HCT116 (cell line): ENCODE measurements around the gene AOPEP. TPM values are rescaled to one million over a fixed set of nuclear protein-coding genes. Genes with fewer than 3 reads are reported as not detected.

Source experiments
- ELF1 ChIP-seq: IDR thresholded peaks from 2 replicates; pipeline ENCODE4 v1.6.1; 2012; ENCODE audit warnings: low read depth, borderline replicate concordance
- EZH2 ChIP-seq: fragments of 200-600 bp; sonication (generic); IDR thresholded peaks from 2 replicates; pipeline ENCODE4 v1.6.1; 2017; ENCODE audit warnings: antibody characterized with exemption, mixed run types
- EZH2phosphoT487 ChIP-seq: fragments of 200-600 bp; IDR thresholded peaks from 2 replicates; pipeline ENCODE4 v1.6.1; 2018; ENCODE audit warnings: antibody characterized with exemption, borderline replicate concordance
- JUND ChIP-seq: IDR thresholded peaks from 2 replicates; pipeline ENCODE4 v1.6.1; 2012
- MAX ChIP-seq: IDR thresholded peaks from 2 replicates; pipeline ENCODE4 v1.6.1; 2012
- POLR2AphosphoS5 ChIP-seq: IDR thresholded peaks from 2 replicates; pipeline ENCODE4 v1.6.1; 2011; ENCODE audit warnings: mild to moderate bottlenecking, low read depth, low read length, moderate library complexity
- SIN3A ChIP-seq: IDR thresholded peaks from 2 replicates; pipeline ENCODE4 v1.6.1; 2012; ENCODE audit warnings: low read depth
- SP1 ChIP-seq: IDR thresholded peaks from 2 replicates; pipeline ENCODE4 v1.6.1; 2012; ENCODE audit warnings: low read depth
- SRF ChIP-seq: IDR thresholded peaks from 2 replicates; pipeline ENCODE4 v1.6.1; 2012; ENCODE audit warnings: low read depth
- ZNF274 ChIP-seq: fragments of 200-500 bp; sonication (Bioruptor generic); IDR thresholded peaks from 2 replicates; pipeline ENCODE4 v1.6.1; 2014; ENCODE audit warnings: mild to moderate bottlenecking, low read depth, low read length, inconsistent platforms
- total RNA-seq: library from RNA; stranded (reverse); gene quantifications from one replicate; pipeline ENCODE4 v1.2.1, GENCODE V29; 2021; ENCODE audit not compliant: unreplicated experiment
- TF ChIP-seq, protein P1 (sequence below): IDR thresholded peaks from 2 replicates; pipeline ENCODE4 v1.6.1; 2012; ENCODE audit warnings: low read depth
- TF ChIP-seq, protein P2 (sequence below): IDR thresholded peaks from 2 replicates; pipeline ENCODE4 v1.6.1; 2012
- TF ChIP-seq, protein P3 (sequence below), 3 experiments: fragments of 200-600 bp in 1 of 3; sonication (generic) in 1 of 3; IDR thresholded peaks in 2 of 3; conservative IDR thresholded peaks in 1 of 3; 2 replicates each; pipeline ENCODE4 v1.5.1; 2012 to 2017; ENCODE audit warnings: low read depth in 2 of 3, low read length in 2 of 3, antibody characterized with exemption in 1 of 3, borderline replicate concordance in 1 of 3, control low read depth in 1 of 3, mild to moderate bottlenecking in 1 of 3, mixed read lengths in 1 of 3, mixed run types in 1 of 3, moderate library complexity in 1 of 3; ENCODE audit not compliant: insufficient read depth in 1 of 3

Gene AOPEP
- total RNA-seq, 1 experiment from 2014 or later, result 15.1 TPM

DNA sequence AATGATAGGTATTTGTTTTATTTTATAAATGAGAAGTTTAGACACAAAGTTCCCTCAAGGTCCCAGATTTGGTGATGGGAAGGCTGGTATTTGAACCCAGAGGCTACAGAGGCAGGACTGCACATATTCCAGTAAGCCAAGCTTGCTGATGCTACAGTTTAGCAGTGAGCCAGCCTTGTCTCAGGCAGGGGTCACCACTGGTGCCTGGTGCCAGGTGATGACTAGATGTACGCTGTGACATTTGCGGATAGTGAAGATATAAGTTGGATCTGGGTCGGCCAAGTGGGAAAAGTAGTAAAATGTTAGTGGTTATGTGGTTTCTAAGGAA, 143.9 kb downstream of the AOPEP start (continued):
- TF ChIP-seq, protein P1, sequence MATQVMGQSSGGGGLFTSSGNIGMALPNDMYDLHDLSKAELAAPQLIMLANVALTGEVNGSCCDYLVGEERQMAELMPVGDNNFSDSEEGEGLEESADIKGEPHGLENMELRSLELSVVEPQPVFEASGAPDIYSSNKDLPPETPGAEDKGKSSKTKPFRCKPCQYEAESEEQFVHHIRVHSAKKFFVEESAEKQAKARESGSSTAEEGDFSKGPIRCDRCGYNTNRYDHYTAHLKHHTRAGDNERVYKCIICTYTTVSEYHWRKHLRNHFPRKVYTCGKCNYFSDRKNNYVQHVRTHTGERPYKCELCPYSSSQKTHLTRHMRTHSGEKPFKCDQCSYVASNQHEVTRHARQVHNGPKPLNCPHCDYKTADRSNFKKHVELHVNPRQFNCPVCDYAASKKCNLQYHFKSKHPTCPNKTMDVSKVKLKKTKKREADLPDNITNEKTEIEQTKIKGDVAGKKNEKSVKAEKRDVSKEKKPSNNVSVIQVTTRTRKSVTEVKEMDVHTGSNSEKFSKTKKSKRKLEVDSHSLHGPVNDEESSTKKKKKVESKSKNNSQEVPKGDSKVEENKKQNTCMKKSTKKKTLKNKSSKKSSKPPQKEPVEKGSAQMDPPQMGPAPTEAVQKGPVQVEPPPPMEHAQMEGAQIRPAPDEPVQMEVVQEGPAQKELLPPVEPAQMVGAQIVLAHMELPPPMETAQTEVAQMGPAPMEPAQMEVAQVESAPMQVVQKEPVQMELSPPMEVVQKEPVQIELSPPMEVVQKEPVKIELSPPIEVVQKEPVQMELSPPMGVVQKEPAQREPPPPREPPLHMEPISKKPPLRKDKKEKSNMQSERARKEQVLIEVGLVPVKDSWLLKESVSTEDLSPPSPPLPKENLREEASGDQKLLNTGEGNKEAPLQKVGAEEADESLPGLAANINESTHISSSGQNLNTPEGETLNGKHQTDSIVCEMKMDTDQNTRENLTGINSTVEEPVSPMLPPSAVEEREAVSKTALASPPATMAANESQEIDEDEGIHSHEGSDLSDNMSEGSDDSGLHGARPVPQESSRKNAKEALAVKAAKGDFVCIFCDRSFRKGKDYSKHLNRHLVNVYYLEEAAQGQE, result no peak
- TF ChIP-seq SRF (no peak), MAX (no peak), ELF1 (no peak), ZNF274 (no peak), SIN3A (no peak), JUND (no peak), POLR2AphosphoS5 (no peak), EZH2phosphoT487 (no peak), EZH2 (no peak), SP1 (no peak)
- TF ChIP-seq, protein P2, sequence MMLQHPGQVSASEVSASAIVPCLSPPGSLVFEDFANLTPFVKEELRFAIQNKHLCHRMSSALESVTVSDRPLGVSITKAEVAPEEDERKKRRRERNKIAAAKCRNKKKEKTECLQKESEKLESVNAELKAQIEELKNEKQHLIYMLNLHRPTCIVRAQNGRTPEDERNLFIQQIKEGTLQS, result no peak
- TF ChIP-seq, protein P3, sequence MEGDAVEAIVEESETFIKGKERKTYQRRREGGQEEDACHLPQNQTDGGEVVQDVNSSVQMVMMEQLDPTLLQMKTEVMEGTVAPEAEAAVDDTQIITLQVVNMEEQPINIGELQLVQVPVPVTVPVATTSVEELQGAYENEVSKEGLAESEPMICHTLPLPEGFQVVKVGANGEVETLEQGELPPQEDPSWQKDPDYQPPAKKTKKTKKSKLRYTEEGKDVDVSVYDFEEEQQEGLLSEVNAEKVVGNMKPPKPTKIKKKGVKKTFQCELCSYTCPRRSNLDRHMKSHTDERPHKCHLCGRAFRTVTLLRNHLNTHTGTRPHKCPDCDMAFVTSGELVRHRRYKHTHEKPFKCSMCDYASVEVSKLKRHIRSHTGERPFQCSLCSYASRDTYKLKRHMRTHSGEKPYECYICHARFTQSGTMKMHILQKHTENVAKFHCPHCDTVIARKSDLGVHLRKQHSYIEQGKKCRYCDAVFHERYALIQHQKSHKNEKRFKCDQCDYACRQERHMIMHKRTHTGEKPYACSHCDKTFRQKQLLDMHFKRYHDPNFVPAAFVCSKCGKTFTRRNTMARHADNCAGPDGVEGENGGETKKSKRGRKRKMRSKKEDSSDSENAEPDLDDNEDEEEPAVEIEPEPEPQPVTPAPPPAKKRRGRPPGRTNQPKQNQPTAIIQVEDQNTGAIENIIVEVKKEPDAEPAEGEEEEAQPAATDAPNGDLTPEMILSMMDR (IDR thresholded peaks at IDR 0.05 in 2 of 3, conservative IDR thresholded peaks at IDR 0.05 in 1 of 3; ENCODE audit: borderline replicate concordance in 1 of 3, insufficient read depth in 1 of 3, low read depth in 2 of 3, low read length in 2 of 3), result no peak
- TF ChIP-seq, all 23 proteins: peak for 0
